ENCODE data around the gene ME1. TPM values are rescaled to one million over a fixed set of nuclear protein-coding genes. Genes with fewer than 3 reads are reported as not detected.

The ME1 gene
- total and polyA plus RNA-seq, 2 donors (not counting 3 experiments of a cell fraction or from before 2014, with no cell fraction given) = 7.3 to 29.3 TPM

GRCh38 chr6:83470001-83470400 is 39.1 kb upstream of the ME1 start:
- Histone ChIP-seq H3K36me3 (ENCODE audit: control insufficient read depth in 2 of 2, extremely low read depth in 1 of 2, insufficient read depth in 2 of 2, low read length in 2 of 2) (no peaks in the 10 kb centered on the region), H2AFZ (ENCODE audit: low read depth, low read length) (no peak overlapping the region), H3K9ac (replicated peaks; ENCODE audit: extremely low read depth, insufficient read depth, low read length) (no peak overlapping the region), H4K20me1 (replicated peaks; ENCODE audit: control insufficient read depth, extremely low read depth, insufficient read depth, low read length) (no peaks in the 10 kb centered on the region), H3K9me1 (replicated peaks; ENCODE audit: control insufficient read depth, extremely low read depth, insufficient read depth, low read length) (no peaks in the 10 kb centered on the region), H3K4me2 (ENCODE audit: insufficient read depth, low read length) (no peak overlapping the region), H3K4me1 (ENCODE audit: control insufficient read depth, extremely low read depth, insufficient read depth, low read length) (no peaks in the 10 kb centered on the region), H3K4me3 (replicated peaks in 1 of 3; ENCODE audit: insufficient read depth in 1 of 3, low read depth in 1 of 3, low read length in 3 of 3) (no peak overlapping the region), H3K27ac (ENCODE audit: insufficient read depth, low read depth, low read length) (no peak overlapping the region), H3K9me3 (replicated peaks; ENCODE audit: control insufficient read depth, insufficient read depth, low read length) (no peaks in the 10 kb centered on the region), H3K79me2 (ENCODE audit: control insufficient read depth, insufficient read depth, low read length) (no peaks in the 10 kb centered on the region), H3K27me3 (ENCODE audit: control insufficient read depth in 2 of 2, insufficient read depth in 2 of 2, low read length in 2 of 2) (peaks cover 5 to 7% of the 10 kb centered on the region in 2 experiments)
- dilution Hi-C loops (cut with MboI; ENCODE audit: extremely low pct_ligation_motif_present, low sequenced_read_pairs) (no loop called here), intact Hi-C loops (cut with micrococcal nuclease) (no loop called here)
- DNase-seq (ENCODE audit: low read depth, low spot score) (no peak), FAIRE-seq (no peak)
- CTCF ChIA-PET = interaction anchor here (1.2 kb wide), 1 partner anchor 44 kb away, joined by 3 read pairs; no protein-coding TSS in a partner anchor
- BruUV-seq (replicated peaks) = no TSS peak
- no peak for TF ChIP-seq CTCF (IDR thresholded peaks at IDR 0.05; ENCODE audit: extremely low read depth in 1 of 2, insufficient read depth in 1 of 2, low read depth in 1 of 2, low read length in 2 of 2)
- no peak for TF ChIP-seq FOS (IDR thresholded peaks at IDR 0.05; ENCODE audit: borderline replicate concordance, insufficient read depth, low read length)
- no peak for TF ChIP-seq GATA2 (IDR thresholded peaks at IDR 0.05; ENCODE audit: insufficient read depth, insufficient read length, low read depth, low read length)
- TF ChIP-seq JUN (IDR thresholded peaks at IDR 0.05; ENCODE audit: borderline replicate concordance, insufficient read depth, insufficient read length, low read depth) = no peak
- no peak for TF ChIP-seq MYC (IDR thresholded peaks at IDR 0.05; ENCODE audit: low read depth, low read length)
- no peak for TF ChIP-seq POLR2AphosphoS5 (IDR thresholded peaks at IDR 0.05; ENCODE audit: insufficient read depth, low read depth, low read length)
- TF ChIP-seq EZH2 (IDR thresholded peaks at IDR 0.05; ENCODE audit: borderline replicate concordance, low read depth, low read length, severe bottlenecking) = no peak
- no peak for TF ChIP-seq POLR2A (IDR thresholded peaks at IDR 0.05; ENCODE audit: low read depth, low read length)
- TF ChIP-seq MAX (IDR thresholded peaks at IDR 0.05; ENCODE audit: insufficient read depth, insufficient read length) = no peak
- POLR2A ChIA-PET = no interaction called here

Measured in endothelial cell of umbilical vein (primary cell).